C4-2B (cell line): ENCODE data around the gene SLC44A1.

ENCODE experiments used
- CTCF ChIP-seq: fragments of 450-650 bp; conservative IDR thresholded peaks from 2 replicates; pipeline ENCODE4 v1.5.1; 2017; ENCODE audit warnings: mild to moderate bottlenecking
- ZFX ChIP-seq: fragments of 450-650 bp; IDR thresholded peaks from 2 replicates; pipeline ENCODE4 v1.6.1; 2017

GRCh38 chr9:105338308-105338707, 93.9 kb downstream of the SLC44A1 start:
- TF ChIP-seq CTCF (no peak), ZFX (no peak)
